GM21737 (cell line): Measurements from ENCODE around the gene DDHD1.
"Not testable (repeated sequence)": the region's sequence is repeated elsewhere in the genome, so short reads cannot be mapped to it uniquely, and the experiment has no call there.

Experiments
- ATAC-seq: cut with Tn5 transposase; IDR thresholded peaks from one replicate; pipeline ENCODE4 v1.9.1; 2021; ENCODE audit warnings: mild to moderate bottlenecking, moderate library complexity; ENCODE audit not compliant: unreplicated experiment

The DDHD1 gene

DNA sequence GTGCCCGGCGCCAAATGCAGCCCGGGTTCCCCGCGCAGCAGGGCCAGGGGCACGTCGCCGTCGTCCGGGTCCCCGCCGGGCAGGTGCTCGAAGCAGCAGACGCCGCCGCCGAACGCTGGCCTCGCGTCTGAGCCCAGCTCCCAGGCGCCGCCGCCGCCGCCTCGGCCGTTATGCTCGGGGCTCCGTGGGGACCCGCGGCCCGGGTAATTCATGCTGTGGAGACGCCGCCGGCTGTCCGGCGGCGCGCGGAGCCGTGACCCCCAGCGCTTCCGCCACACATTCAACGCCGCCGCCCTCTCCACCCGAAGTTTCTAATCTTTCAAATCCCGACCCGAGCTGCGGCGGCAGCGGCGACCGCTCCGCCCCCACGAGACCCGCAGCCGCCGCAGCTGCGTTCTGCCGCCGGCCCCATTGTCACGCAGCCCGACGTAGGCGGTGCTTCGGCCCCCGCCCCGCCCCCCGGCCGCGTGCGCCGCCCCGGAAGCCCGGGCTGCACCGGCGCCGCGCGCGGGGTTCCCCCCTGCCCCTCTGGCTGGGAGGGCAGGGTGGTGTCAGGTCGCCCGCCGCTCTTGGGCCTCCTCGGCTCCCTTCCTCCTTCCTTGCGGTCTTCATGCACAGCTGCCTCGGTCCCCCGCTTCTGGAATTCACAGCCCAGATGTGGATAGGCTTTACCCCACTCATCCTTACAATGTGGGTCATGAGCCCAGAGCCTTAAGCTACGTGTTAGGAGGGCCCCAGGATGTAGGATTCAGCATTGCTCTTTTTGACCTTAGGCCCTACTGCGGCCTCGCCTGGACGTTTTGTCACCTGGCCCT is at the start of gene DDHD1:
DDHD1 (minus strand) TSS at position 437 of the 815 bp plus-strand sequence; CDS start at position 212, 225 bp downstream.
- peak; percentile 77 for ATAC-seq

DNA sequence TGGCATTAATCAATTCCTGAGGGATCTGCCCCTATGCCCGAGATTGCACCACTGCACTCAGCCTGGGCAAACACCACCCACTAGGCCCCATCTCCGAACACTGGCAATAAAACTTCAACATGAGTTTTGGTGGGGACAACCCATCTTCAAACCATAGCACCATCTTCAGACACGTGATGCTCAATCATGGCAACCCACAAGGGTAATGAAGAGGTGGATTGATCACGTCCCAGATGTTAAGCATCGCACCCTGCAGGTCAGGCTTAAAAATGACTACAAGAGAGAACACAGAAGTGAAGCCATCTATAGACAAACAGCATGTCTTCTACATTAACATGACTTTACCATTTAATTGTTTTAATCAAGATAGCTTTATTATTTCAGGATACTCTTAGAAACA is 42.8 kb upstream of the DDHD1 start:
- no peak for ATAC-seq

DNA sequence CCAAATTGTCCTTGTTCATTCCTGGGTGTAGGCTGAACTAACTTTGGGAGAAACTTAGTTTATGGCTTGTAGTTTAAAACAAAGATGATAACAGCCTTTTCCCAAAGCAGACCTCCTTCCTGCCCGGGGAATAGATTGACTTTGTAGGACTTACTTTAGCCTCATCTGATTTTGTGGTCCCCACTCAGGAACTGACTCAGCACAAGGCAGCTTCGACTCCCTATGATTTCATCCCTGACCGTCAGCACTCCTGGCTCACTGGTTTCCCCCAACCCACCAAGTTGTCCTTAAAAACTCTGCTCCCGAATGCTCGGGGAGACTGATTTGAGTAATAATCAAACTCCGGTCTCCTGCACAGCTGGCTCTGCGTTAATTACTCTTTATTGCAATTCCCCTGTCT is 40.1 kb upstream of the DDHD1 start:
- no peak for ATAC-seq

DNA sequence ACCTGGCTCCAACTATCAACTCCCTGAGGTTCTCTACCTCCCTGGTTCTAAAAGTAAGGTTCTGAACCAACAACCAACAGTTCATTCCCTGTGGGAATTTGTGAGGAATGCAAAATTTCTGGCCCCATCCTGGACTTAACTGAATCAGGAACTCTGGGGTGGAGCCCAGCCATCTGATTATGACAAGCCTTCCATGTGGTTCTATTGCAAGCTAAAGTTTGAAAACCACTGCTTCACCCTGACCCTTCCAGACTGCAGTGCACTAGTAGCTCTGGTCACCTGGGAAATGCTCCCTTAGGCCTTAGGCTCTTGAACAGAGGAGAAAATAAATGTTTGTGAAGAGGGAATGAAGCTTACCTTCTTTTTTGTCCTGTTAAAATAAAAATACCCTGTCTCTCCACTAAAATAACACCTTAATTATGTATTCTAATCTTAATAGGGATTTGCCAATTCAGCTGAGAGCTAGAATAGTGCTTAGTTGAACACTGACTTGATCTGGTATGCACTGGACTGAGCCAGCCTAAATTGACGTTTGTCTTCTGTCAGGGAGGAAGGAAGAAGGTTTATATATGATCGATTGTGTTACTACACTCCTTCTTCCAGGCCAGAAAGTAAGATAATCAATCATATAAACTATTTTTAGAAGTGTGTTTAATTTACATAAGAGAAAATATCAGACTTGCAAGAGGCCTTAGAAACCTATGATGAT is 39.1 kb upstream of the DDHD1 start:
- ATAC-seq, result no peak

DNA sequence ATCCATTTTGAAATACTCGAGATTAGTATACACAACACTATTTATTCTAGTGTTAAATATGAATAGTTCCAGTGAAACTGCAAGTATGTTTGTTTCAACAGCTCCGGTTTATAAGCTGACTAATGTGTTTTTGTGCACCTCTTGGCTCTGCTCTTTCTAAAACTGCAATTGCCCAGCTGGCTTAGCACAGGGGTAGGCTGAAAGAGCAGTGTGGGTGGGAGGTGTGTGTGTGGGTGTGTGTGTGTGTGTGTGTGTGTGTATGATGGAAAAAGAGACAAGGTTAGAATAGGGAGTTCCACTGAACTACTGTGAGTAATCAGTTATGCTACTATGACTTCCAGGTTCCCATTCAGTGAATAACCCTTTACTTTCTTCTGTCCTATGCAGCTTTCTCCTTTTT is 37.8 kb upstream of the DDHD1 start:
- no peak for ATAC-seq

DNA sequence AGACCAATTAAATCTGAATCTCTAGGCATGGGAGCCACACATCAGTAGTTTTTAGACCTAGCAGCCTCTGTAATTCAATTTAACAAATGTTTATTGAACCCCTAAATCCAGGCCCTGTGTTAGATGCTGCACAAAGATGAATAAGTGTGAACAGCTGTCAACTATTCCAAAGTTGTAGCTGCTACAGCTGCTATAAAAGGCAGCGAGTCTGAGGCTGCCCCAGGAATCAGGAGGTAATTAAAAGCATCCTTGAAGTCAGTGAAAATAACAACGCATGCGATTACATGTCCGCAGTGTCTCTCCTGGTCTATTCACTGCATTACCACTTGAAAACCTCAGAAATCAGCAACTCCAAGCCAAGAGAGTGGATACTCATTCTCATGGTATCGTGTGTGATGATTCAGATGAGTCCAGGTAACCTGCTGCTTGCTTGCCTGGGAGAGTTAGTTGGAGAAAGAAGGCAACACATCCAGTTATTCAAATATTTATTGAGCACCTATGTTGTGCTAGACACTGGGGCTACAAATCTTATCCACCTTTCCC is 34.9 kb upstream of the DDHD1 start:
- ATAC-seq, result no peak

DNA sequence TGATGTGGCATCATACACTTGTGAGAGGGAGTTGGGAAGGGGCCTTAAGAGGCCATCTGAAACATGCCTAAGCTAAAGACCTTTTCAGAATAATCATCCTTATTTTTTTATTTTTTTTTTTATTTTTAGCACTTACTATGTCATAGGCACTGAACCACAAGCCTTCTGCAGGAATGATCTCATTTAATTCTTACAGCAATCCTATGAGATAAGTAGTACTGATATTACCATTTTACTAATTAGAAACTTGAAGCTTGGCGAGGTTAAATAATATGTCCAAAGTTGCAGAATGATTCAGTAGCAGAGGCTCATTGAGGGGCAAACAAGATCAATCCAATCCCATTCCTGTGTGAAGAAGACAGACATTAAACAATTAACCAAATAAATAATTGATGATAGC is 33.4 kb upstream of the DDHD1 start:
- ATAC-seq, result no peak

DNA sequence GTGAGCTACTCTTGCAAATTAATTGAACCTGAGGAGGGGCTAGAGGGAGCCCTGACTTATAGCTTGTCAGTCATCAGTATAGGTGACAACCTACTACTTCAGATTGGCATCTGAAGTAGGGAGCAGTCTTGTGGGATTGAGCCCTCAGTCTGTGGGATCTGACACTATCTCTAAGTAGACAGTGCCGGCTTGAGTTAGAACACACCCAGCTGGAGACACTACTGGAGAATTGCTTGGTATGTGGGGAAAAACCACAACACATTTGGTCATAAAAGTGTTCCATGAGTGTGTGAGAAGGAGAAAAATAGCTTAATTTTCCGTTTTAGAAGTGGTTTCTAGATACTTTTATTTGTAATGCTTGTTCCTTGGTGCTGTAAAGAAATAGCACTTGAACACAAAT is 30.5 kb upstream of the DDHD1 start:
- no peak for ATAC-seq

DNA sequence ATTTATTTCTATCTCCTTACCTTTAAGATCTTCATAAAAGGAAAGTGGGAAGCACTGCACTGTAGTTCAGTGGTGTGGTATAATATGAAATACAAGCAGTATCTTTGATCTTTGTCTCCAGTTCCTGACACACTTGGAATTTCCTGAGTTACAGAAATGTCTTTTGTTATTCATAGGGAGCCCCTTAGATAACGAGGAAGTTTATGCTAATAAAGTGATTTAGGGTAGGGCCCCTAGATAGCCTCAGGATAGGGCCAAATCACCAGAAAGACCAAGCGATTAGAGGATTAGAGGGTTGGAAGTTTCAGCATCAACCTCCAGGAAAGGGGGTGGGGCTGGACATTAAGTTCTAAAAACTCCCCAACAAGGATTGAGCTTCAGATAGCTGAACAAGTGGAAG is 29.9 kb upstream of the DDHD1 start:
- no peak for ATAC-seq

DNA sequence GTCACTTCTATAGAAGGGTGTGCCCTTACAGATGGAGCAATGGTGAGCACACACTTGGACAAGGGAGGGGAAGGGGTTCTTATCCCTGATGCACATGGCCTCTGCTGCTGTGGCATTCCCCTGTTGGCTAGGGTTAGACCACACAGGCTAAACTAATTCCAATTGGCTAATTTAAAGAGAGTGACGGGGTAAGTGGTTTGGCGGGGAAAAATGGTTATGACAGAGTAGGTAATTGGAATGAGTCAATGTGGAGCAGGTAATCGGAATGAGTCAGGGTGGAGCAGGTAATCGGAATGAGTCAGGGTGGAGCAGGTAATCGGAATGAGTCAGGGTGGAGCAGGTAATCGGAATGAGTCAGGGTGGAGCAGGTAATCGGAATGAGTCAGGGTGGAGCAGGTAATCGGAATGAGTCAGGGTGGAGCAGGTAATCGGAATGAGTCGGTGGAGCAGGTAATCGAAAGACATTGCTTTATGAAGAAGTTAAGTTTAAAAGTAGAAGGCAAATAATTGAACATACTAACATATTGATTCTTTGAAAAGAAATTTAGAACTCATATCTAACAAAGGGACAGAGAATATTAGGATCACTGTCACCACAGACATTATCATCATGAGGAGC is 28.4 kb upstream of the DDHD1 start:
- ATAC-seq, result not testable (repeated sequence)

DNA sequence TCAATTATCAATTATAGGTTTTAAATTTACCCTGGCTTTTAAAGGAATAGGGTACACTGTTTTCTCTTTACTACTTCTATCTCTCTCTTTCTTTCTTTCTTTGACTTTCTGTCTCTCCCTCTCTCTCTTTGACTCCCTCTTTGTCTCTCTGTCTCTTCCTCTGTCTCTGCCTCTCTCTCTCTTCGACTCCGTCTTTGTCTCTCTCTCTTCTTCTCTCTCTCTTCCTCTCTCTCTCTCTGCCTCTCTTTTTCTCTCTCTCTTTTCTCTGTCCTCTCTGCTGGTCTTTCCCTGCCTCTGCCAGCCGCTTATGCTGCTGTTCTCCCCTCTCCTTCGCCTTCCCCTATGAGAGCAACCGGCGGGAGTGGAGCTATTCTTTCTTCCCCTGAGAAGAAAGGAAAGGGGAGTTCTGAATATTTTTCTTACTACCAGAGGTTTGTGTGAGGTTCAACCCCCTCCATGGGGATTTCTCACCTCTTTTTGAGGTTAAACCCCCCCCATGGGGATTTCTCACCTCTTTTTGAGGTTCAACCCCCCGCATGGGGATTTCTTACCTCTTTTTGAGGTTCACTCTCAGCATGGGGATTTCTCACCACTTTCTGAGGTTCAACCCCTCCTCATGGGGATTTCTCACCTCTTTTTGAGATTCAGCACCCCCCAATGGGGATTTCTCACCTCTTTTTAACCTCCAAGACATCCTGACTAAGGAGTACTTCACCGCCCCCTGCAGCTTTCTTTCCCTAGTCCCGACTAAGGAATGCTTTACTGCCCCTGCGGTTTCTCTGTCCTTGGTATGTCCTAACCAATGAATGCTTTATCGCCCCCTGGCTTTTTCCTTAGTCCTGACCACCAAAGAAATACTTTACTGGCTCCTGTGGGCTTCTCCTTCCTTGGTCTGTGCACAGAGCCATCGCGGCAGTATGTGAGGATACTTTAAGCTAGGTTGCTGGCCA is 27.4 kb upstream of the DDHD1 start:
- peak; percentile 60 for ATAC-seq

DNA sequence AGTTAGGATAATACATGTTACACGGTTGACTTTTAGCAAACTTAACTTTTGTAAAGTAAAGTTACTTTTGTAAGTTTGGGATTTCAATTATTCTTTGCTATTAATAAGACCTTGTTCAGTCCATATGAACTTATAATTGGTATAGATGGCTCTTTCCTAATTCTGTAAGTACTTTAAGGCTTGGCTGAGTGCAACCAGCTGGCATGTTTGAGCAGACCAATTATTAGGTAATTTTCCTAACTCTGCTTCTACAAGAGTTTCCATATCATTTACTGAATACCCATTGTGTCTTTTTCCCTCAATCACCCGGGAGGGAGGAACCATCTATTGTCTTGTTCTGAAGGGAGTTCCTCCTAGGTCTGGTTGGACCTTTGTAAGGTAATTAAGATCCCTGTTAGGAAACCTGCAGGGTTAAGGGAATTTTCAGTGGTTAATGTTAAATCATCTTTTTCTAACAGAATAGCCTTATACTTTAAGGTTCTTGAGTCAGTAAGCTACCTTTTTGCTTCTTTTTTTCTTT is 26.4 kb upstream of the DDHD1 start:
- not testable (repeated sequence) for ATAC-seq

DNA sequence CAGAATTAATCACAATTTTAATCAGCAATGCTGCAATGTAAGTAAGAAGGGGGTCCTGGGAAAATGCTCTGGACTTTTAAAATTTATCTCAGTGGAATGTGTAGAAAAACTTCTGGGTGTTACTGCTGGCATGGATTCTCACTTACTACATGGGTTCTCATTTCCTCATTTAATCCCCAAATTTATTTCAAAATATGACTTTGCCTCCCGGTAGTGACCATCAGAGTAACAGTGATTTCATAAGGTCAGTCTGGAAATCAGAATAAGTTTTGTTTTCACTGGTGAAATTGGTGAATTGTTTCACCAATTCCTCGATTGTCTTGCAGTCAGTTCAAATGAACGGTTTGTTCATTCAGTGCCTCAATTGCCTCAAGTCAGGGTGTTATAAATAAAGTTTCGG is 22.3 kb upstream of the DDHD1 start:
- no peak for ATAC-seq

DNA sequence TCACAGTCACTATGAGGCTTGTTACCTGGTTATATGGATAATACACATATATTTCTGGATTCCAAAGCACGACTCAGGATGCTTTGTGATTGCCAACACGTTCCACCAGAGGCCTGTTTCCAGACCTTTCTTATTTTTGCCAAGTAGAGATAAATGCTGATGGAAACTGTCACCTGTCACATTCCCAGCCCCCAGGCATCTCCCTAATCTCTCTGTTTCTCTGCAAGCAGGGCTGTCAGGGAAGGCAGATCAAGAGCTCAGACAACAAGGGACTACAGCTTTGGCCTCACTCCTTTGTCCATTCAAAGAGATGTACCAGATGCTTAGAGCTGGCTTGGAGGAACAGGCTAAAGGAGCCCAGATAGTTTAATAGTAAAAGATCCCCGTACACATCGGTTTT is 21.8 kb upstream of the DDHD1 start:
- no peak for ATAC-seq

DNA sequence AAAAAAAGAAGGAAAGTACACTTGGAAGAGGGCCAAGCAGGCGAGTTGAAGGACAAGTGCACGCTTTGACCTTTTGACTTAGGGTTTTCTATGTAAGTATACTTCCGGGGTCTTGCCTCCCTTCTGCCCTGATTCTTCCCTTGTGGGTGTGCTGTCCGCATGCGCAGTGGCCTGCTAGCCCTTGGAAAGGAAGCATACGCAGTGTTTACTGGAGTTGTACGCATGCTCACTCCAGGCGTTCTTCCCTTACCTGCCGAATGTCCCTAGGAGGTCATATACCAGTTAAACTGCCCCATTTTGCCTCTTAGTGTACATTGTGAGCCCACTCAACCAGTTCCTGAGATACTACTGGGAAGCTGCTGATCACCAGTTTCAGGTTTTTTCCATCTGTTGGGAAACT is 15.7 kb upstream of the DDHD1 start:
- no peak for ATAC-seq

DNA sequence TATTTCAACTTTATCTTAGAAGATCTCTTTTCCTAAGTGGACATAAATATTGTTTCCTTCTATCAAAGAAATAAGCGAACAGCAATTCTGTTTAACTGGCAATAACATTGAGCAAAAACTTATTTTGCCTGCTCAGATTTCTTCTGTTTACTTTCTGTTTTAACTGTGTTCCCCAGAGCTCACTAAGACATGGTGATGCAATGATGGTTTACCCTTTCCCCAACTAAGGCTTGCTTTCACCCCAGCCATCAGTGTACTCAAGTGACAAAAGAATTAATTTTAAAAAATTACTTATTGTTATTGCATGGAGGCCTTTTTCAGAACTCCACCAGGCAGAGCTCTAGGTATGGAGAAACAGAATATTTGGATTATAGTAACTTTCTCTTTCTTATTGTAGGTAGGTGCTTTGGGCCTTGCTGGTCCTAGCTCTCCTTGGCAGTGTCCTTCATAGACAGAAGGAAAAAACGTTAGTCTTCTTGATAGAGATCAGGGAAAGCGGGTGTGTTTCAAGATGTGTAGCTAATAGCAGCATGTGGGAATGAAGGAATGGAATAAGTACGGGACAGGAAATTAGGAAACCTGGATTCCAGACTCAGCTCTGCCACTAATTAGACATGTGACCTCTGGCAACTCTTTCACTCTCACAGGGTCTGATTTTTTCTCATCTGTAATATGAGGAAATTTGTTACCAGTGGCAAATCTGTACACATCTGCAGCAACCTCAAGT is 14.6 kb upstream of the DDHD1 start:
- no peak for ATAC-seq

DNA sequence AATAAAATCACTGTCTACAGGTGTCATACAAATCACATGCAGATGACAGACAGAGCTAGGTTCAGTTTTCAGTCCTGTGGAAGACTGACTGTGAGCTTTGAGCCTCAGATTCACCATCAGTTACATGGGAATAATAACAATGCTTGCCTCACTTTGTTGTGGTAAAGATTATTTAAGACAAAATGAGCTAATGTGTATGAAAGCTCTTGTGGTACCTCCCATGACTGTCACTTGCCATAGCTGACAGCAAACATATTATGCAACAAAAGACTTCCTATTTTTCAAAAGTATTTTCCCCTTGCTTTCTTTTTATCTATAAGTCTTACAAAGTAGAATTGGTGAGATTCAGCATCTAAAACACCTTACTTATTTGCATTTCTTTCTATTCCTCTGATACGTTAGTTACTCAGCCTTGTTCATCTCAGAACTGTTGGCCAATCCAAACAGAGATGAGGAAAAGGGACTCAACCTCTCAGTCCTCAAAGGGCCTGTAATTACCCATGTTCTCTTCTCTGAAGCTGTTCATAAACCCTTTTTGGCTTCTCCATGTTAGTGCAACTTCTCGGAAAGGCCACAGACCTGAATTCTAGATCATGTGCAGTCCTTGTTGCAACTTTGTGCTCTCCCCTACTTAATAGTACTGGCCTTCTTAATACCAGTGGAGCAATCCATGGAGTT is 8.8 kb upstream of the DDHD1 start:
- ATAC-seq, result no peak

DNA sequence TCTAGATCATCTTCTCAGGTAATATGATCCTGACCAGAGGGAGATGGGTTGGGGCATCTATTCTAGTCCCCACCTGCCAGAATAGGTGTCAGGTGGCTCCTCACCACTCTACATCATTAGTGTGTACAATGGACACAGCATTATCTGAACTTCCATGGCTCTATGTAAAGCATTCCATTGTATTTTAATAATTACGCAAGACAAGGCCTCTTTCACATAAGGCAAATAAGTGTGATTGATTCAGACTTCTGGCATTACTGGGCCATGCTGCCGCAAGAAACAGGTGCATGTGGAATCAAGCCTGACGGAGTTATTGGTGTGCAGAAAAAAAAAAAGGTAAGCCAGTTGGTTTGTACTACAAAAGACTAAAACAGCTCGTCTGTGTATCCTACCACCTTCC is 3.1 kb upstream of the DDHD1 start:
- no peak for ATAC-seq

DNA sequence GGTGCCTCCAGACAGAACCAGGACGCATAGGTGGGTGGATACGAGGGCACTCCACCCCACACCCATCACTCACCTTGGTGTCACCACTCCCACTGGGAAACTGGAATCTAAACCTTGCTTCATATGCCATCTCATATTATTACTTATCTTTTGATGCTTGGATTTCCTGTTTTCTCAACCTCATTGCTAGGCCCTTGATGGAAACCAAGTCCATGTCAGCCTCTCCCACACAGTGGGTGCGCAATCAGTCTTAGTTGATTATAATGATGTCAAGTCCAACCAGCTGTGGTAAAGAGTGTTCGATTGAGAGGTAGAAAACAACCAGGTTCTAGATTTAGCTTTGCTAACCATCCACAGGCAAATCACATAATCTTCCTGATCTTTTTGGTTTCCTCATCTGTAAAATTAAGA is 584 bp upstream of the DDHD1 start:
- ATAC-seq, result no peak
